Fibroblast of mammary gland (primary cell): Measurements from ENCODE around the gene OSCAR.

ENCODE experiments used
- DNase-seq: peaks from one replicate; pipeline ENCODE4 v3.0.0-alpha.2; 2010; ENCODE audit warnings: low read depth
- H3K4me3 ChIP-seq: 2 replicates; pipeline ENCODE4 v1.5.1; 2011; ENCODE audit warnings: low read depth, mild to moderate bottlenecking, low read length, moderate library complexity; ENCODE audit not compliant: control insufficient read depth
- CTCF ChIP-seq: conservative IDR thresholded peaks from 2 replicates; pipeline ENCODE4 v1.5.1; 2011; ENCODE audit warnings: low read depth, low read length, inconsistent platforms; ENCODE audit not compliant: control insufficient read depth, insufficient read depth

The OSCAR gene

GRCh38 chr19:54100561-54100960 is at the start of gene OSCAR:
OSCAR (minus strand) TSS chr19:54100803; CDS start chr19:54100792, 11 bp downstream.
- no peak for DNase-seq
- H3K4me3 ChIP-seq = no peak within 1 kb of the TSS
- no peak for TF ChIP-seq CTCF

- TF ChIP-seq CTCF = no peak
- DNase-seq = no peak
- no peak overlapping the region for H3K4me3 ChIP-seq
These were observed 48.6 kb upstream of the OSCAR start for GRCh38 chr19:54149021-54149812.

- no peak overlapping the region for H3K4me3 ChIP-seq
- no peak for DNase-seq
- no peak for TF ChIP-seq CTCF
These were observed 47.6 kb upstream of the OSCAR start for GRCh38 chr19:54148158-54148557.

- peak; percentile 69 for DNase-seq
- no peak for TF ChIP-seq CTCF
- H3K4me3 ChIP-seq = no peak overlapping the region
These were observed 47.1 kb upstream of the OSCAR start for GRCh38 chr19:54147676-54148075.

- no peak for DNase-seq
- H3K4me3 ChIP-seq = no peak overlapping the region
- no peak for TF ChIP-seq CTCF
These were observed 45.0 kb upstream of the OSCAR start for GRCh38 chr19:54145541-54146158.

- H3K4me3 ChIP-seq = no peak overlapping the region
- DNase-seq = no peak
- TF ChIP-seq CTCF = no peak
These were observed 41.7 kb upstream of the OSCAR start for GRCh38 chr19:54142166-54142780.
